Activated CD8-positive, alpha-beta memory T cell treated with anti-CD3 and anti-CD28 coated beads, Interleukin-2, amount 10 ng/mL, durations not matched to agents 7 days and 5 days (primary cell): Measurements from ENCODE around the gene ZNF521. TPM values are rescaled to one million over a fixed set of nuclear protein-coding genes. Genes with fewer than 3 reads are reported as not detected.
"Not testable (repeated sequence)": the region's sequence is repeated elsewhere in the genome, so short reads cannot be mapped to it uniquely, and the experiment has no call there.

Experiments used
- ATAC-seq: fragments of 150-1000 bp; cut with Tn5 transposase; one replicate; pipeline ENCODE4 v1.10.0; 2021; ENCODE audit warnings: moderate library complexity
- CTCF ChIA-PET: fragments of 350-600 bp; sonication (Branson Sonifier 250); formaldehyde crosslinking; loops from one replicate; lab custom pipeline; 2021; ENCODE audit warnings: antibody characterized with exemption; lab: Charles Lee
- DNase-seq: peaks from one replicate; pipeline ENCODE4 v3.0.0-alpha.2; 2020
- H3K27ac Mint-ChIP-seq: one replicate; pipeline ENCODE4 v1.8.0; 2021; ENCODE audit warnings: mild to moderate bottlenecking, mixed read lengths
- H3K27me3 Mint-ChIP-seq: one replicate; pipeline ENCODE4 v1.8.0; 2021; ENCODE audit warnings: mixed read lengths
- H3K36me3 Mint-ChIP-seq: one replicate; pipeline ENCODE4 v1.8.0; 2021; ENCODE audit warnings: mild to moderate bottlenecking, mixed read lengths
- H3K4me1 Mint-ChIP-seq: one replicate; pipeline ENCODE4 v1.8.0; 2021; ENCODE audit warnings: mixed read lengths
- H3K4me3 Mint-ChIP-seq: one replicate; pipeline ENCODE4 v1.8.0; 2021; ENCODE audit warnings: mild to moderate bottlenecking, moderate library complexity, mixed read lengths
- H3K9me3 Mint-ChIP-seq: one replicate; pipeline ENCODE4 v1.8.0; 2022; ENCODE audit warnings: low read depth, mixed read lengths
- total RNA-seq, 2 experiments: library from RNA; stranded (reverse); gene quantifications; one replicate each; pipeline ENCODE4 v1.2.3, GENCODE V29; 2021

Gene ZNF521
- total RNA-seq, 2 experiments from 2014 or later, result not detected

- CTCF ChIA-PET, result no interaction called here
These were observed 72.4 kb downstream of the ZNF521 start for GRCh38 chr18:25279556-25279955.

GRCh38 chr18:25279133-25279532 lies 72.8 kb downstream of the ZNF521 start:
- CTCF ChIA-PET, result no interaction called here
- no peaks in the 10 kb centered on the region for H3K27me3 Mint-ChIP-seq
- no peaks in the 10 kb centered on the region for H3K9me3 Mint-ChIP-seq
- H3K27ac Mint-ChIP-seq, result no peak overlapping the region
- DNase-seq (no peak), ATAC-seq (no peak)
- no peaks in the 10 kb centered on the region for H3K4me1 Mint-ChIP-seq
- no peak overlapping the region for H3K4me3 Mint-ChIP-seq
- H3K36me3 Mint-ChIP-seq, result no peaks in the 10 kb centered on the region

More at GRCh38 chr18:25279556-25279955, 72.4 kb downstream of the ZNF521 start:
- Mint-ChIP-seq H3K36me3 (no peaks in the 10 kb centered on the region), H3K9me3 (no peaks in the 10 kb centered on the region), H3K27ac (no peak overlapping the region), H3K4me1 (no peaks in the 10 kb centered on the region), H3K4me3 (no peak overlapping the region), H3K27me3 (no peaks in the 10 kb centered on the region)
- ATAC-seq (no peak), DNase-seq (no peak)

- ATAC-seq (no peak), DNase-seq (no peak)
- Mint-ChIP-seq H3K4me1 (no peaks in the 10 kb centered on the region), H3K36me3 (no peaks in the 10 kb centered on the region), H3K27ac (no peak overlapping the region), H3K9me3 (no peaks in the 10 kb centered on the region), H3K27me3 (no peaks in the 10 kb centered on the region), H3K4me3 (no peak overlapping the region)
- CTCF ChIA-PET, result no interaction called here
These were observed 73.6 kb downstream of the ZNF521 start for GRCh38 chr18:25278394-25278793.

GRCh38 chr18:25275412-25276001 lies 76.5 kb downstream of the ZNF521 start:
- Mint-ChIP-seq H3K36me3 (no peaks in the 10 kb centered on the region), H3K27ac (no peak overlapping the region), H3K9me3 (peaks cover 3% of the 10 kb centered on the region), H3K27me3 (no peaks in the 10 kb centered on the region), H3K4me3 (no peak overlapping the region), H3K4me1 (no peaks in the 10 kb centered on the region)
- CTCF ChIA-PET, result no interaction called here
- no peak for ATAC-seq
- no peak for DNase-seq

- no peaks in the 10 kb centered on the region for H3K27me3 Mint-ChIP-seq
- H3K4me1 Mint-ChIP-seq, result no peaks in the 10 kb centered on the region
- DNase-seq (no peak), ATAC-seq (no peak)
- CTCF ChIA-PET, result no interaction called here
- no peak overlapping the region for H3K27ac Mint-ChIP-seq
- no peaks in the 10 kb centered on the region for H3K36me3 Mint-ChIP-seq
- peaks cover 3% of the 10 kb centered on the region for H3K9me3 Mint-ChIP-seq
- no peak overlapping the region for H3K4me3 Mint-ChIP-seq
These were observed 77.0 kb downstream of the ZNF521 start for GRCh38 chr18:25274926-25275325.

GRCh38 chr18:25266931-25267527 lies 84.9 kb downstream of the ZNF521 start:
- H3K4me3 Mint-ChIP-seq, H3K4me1 Mint-ChIP-seq, DNase-seq, H3K9me3 Mint-ChIP-seq, H3K27me3 Mint-ChIP-seq, ATAC-seq, H3K36me3 Mint-ChIP-seq, H3K27ac Mint-ChIP-seq, CTCF ChIA-PET: not testable (repeated sequence)

- H3K4me3 Mint-ChIP-seq, result no peak overlapping the region
These were observed 89.0 kb downstream of the ZNF521 start for GRCh38 chr18:25262920-25263319.

GRCh38 chr18:25261768-25262167 lies 90.2 kb downstream of the ZNF521 start:
- DNase-seq (no peak), ATAC-seq (no peak)
- CTCF ChIA-PET, result no interaction called here
- H3K27ac Mint-ChIP-seq, result no peak overlapping the region
- no peaks in the 10 kb centered on the region for H3K9me3 Mint-ChIP-seq
- no peak overlapping the region for H3K4me3 Mint-ChIP-seq
- H3K27me3 Mint-ChIP-seq, result no peaks in the 10 kb centered on the region
- H3K36me3 Mint-ChIP-seq, result no peaks in the 10 kb centered on the region
- no peaks in the 10 kb centered on the region for H3K4me1 Mint-ChIP-seq

More at GRCh38 chr18:25262920-25263319, 89.0 kb downstream of the ZNF521 start:
- DNase-seq (no peak), ATAC-seq (no peak)
- Mint-ChIP-seq H3K4me1 (no peaks in the 10 kb centered on the region), H3K27ac (no peak overlapping the region), H3K36me3 (no peaks in the 10 kb centered on the region), H3K27me3 (no peaks in the 10 kb centered on the region), H3K9me3 (no peaks in the 10 kb centered on the region)
- CTCF ChIA-PET, result no interaction called here

GRCh38 chr18:25256439-25256838 lies 95.5 kb downstream of the ZNF521 start:
- ATAC-seq, result no peak
- no peak overlapping the region for H3K4me3 Mint-ChIP-seq
- no peaks in the 10 kb centered on the region for H3K9me3 Mint-ChIP-seq
- CTCF ChIA-PET, result no interaction called here
- H3K4me1 Mint-ChIP-seq, result no peaks in the 10 kb centered on the region
- no peak for DNase-seq
- no peaks in the 10 kb centered on the region for H3K36me3 Mint-ChIP-seq
- H3K27ac Mint-ChIP-seq, result no peak overlapping the region
- H3K27me3 Mint-ChIP-seq, result no peaks in the 10 kb centered on the region

GRCh38 chr18:25253779-25254178 lies 98.2 kb downstream of the ZNF521 start:
- no peaks in the 10 kb centered on the region for H3K9me3 Mint-ChIP-seq
- CTCF ChIA-PET, result no interaction called here
- no peak overlapping the region for H3K4me3 Mint-ChIP-seq
- no peaks in the 10 kb centered on the region for H3K36me3 Mint-ChIP-seq
- ATAC-seq (no peak), DNase-seq (no peak)
- H3K4me1 Mint-ChIP-seq, result no peaks in the 10 kb centered on the region
- no peak overlapping the region for H3K27ac Mint-ChIP-seq
- no peaks in the 10 kb centered on the region for H3K27me3 Mint-ChIP-seq

- CTCF ChIA-PET, result no interaction called here
- Mint-ChIP-seq H3K9me3 (no peaks in the 10 kb centered on the region), H3K27ac (no peak overlapping the region), H3K27me3 (no peaks in the 10 kb centered on the region), H3K4me1 (no peaks in the 10 kb centered on the region), H3K36me3 (no peaks in the 10 kb centered on the region), H3K4me3 (no peak overlapping the region)
- DNase-seq (no peak), ATAC-seq (no peak)
These were observed 98.8 kb downstream of the ZNF521 start for GRCh38 chr18:25253136-25253535.

GRCh38 chr18:25251068-25251467 lies 100.9 kb downstream of the ZNF521 start:
- ATAC-seq, result no peak
- Mint-ChIP-seq H3K36me3 (no peaks in the 10 kb centered on the region), H3K4me3 (no peak overlapping the region), H3K9me3 (no peaks in the 10 kb centered on the region), H3K27me3 (no peaks in the 10 kb centered on the region), H3K27ac (no peak overlapping the region), H3K4me1 (no peaks in the 10 kb centered on the region)
- no peak for DNase-seq
- CTCF ChIA-PET, result no interaction called here

GRCh38 chr18:25250474-25250851 lies 101.5 kb downstream of the ZNF521 start:
- CTCF ChIA-PET, result no interaction called here
- no peak for ATAC-seq

GRCh38 chr18:25248755-25249154 lies 103.2 kb downstream of the ZNF521 start:
- ATAC-seq (no peak), DNase-seq (no peak)
- Mint-ChIP-seq H3K9me3 (no peaks in the 10 kb centered on the region), H3K27ac (no peak overlapping the region), H3K4me1 (no peaks in the 10 kb centered on the region), H3K36me3 (no peaks in the 10 kb centered on the region), H3K27me3 (no peaks in the 10 kb centered on the region), H3K4me3 (no peak overlapping the region)
- CTCF ChIA-PET, result no interaction called here

More at GRCh38 chr18:25250474-25250851, 101.5 kb downstream of the ZNF521 start:
- no peak for DNase-seq
- H3K36me3 Mint-ChIP-seq, result no peaks in the 10 kb centered on the region
- no peaks in the 10 kb centered on the region for H3K4me1 Mint-ChIP-seq
- H3K27me3 Mint-ChIP-seq, result no peaks in the 10 kb centered on the region
- no peak overlapping the region for H3K4me3 Mint-ChIP-seq
- H3K9me3 Mint-ChIP-seq, result no peaks in the 10 kb centered on the region
- H3K27ac Mint-ChIP-seq, result no peak overlapping the region
